ENCODE results near the gene SRXN1. TPM values are rescaled to one million over a fixed set of nuclear protein-coding genes. Genes with fewer than 3 reads are reported as not detected.

SRXN1 gene
- total RNA-seq, 2 experiments from 2014 or later: 1.2 to 1.4 TPM

GRCh38 chr20:637559-637958 lies 15.4 kb downstream of the SRXN1 start:
- peaks cover 24% of the 10 kb centered on the region for H3K27me3 Mint-ChIP-seq
- Histone ChIP-seq H3K4me3 (ENCODE audit: low read length) (no peak overlapping the region), H3K27ac (ENCODE audit: low read depth in 1 of 2, low read length in 2 of 2) (no peak overlapping the region), H3K4me1 (ENCODE audit: insufficient read depth, low read length) (peaks cover 2% of the 10 kb centered on the region), H3K36me3 (ENCODE audit: insufficient read depth, low read length) (no peaks in the 10 kb centered on the region), H3K27me3 (ENCODE audit: control insufficient read depth in 1 of 2, insufficient read depth in 2 of 2, low read length in 2 of 2) (peaks cover 0 to 8% of the 10 kb centered on the region in 2 experiments), H3K9me3 (ENCODE audit: control insufficient read depth in 1 of 2, insufficient read depth in 1 of 2, low read length in 2 of 2) (peaks cover 0 to 6% of the 10 kb centered on the region in 2 experiments)
- DNase-seq (no peak), ATAC-seq (ENCODE audit: poor library complexity) (no peak)
- no peak overlapping the region for H3K27ac Mint-ChIP-seq
- intact Hi-C loops (cut with DNase I, micrococcal nuclease): no loop called here
- POLR2A ChIA-PET: no interaction called here
- no peak overlapping the region for H3K4me3 Mint-ChIP-seq
- H3K9me3 Mint-ChIP-seq: no peaks in the 10 kb centered on the region
- no peaks in the 10 kb centered on the region for H3K36me3 Mint-ChIP-seq (ENCODE audit: low read depth)
- TF ChIP-seq CTCF (IDR thresholded peaks at IDR 0.05): no peak
- peaks cover 7% of the 10 kb centered on the region for H3K4me1 Mint-ChIP-seq (ENCODE audit: low read depth)
- CTCF ChIA-PET: no interaction called here

GRCh38 chr20:635893-636338 lies 17.1 kb downstream of the SRXN1 start:
- Histone ChIP-seq H3K27me3 (ENCODE audit: control insufficient read depth in 1 of 2, insufficient read depth in 2 of 2, low read length in 2 of 2) (peaks cover 0 to 7% of the 10 kb centered on the region in 2 experiments), H3K9me3 (ENCODE audit: control insufficient read depth in 1 of 2, insufficient read depth in 1 of 2, low read length in 2 of 2) (peaks cover 0 to 6% of the 10 kb centered on the region in 2 experiments), H3K27ac (ENCODE audit: low read depth in 1 of 2, low read length in 2 of 2) (no peak overlapping the region), H3K36me3 (ENCODE audit: insufficient read depth, low read length) (no peaks in the 10 kb centered on the region), H3K4me3 (ENCODE audit: low read length) (no peak overlapping the region), H3K4me1 (ENCODE audit: insufficient read depth, low read length) (no peaks in the 10 kb centered on the region)
- DNase-seq: no peak
- Mint-ChIP-seq H3K27me3 (peaks cover 26% of the 10 kb centered on the region), H3K4me1 (ENCODE audit: low read depth) (peaks cover under 1% of the 10 kb centered on the region), H3K27ac (no peak overlapping the region), H3K4me3 (no peak overlapping the region), H3K9me3 (no peaks in the 10 kb centered on the region), H3K36me3 (ENCODE audit: low read depth) (no peaks in the 10 kb centered on the region)
- TF ChIP-seq CTCF (IDR thresholded peaks at IDR 0.05): no peak
- ATAC-seq (ENCODE audit: poor library complexity): no peak
- intact Hi-C loops (cut with DNase I, micrococcal nuclease): no loop called here
- POLR2A ChIA-PET: no interaction called here
- CTCF ChIA-PET: no interaction called here

GRCh38 chr20:635028-635892 lies 17.7 kb downstream of the SRXN1 start:
- ATAC-seq (ENCODE audit: poor library complexity) (no peak), DNase-seq (no peak)
- ChIA-PET POLR2A (no interaction called here), CTCF (no interaction called here)
- no peaks in the 10 kb centered on the region for H3K4me1 Mint-ChIP-seq (ENCODE audit: low read depth)
- peaks cover 0 to 6% of the 10 kb centered on the region in 2 experiments for H3K9me3 ChIP-seq (ENCODE audit: control insufficient read depth in 1 of 2, insufficient read depth in 1 of 2, low read length in 2 of 2)
- no peak overlapping the region for H3K27ac Mint-ChIP-seq
- H3K4me3 Mint-ChIP-seq: no peak overlapping the region
- peaks cover 0 to 10% of the 10 kb centered on the region in 2 experiments for H3K27me3 ChIP-seq (ENCODE audit: control insufficient read depth in 1 of 2, insufficient read depth in 2 of 2, low read length in 2 of 2)
- H3K4me1 ChIP-seq (ENCODE audit: insufficient read depth, low read length): no peaks in the 10 kb centered on the region
- no peaks in the 10 kb centered on the region for H3K9me3 Mint-ChIP-seq
- H3K27ac ChIP-seq (ENCODE audit: low read depth in 1 of 2, low read length in 2 of 2): no peak overlapping the region
- peaks cover 30% of the 10 kb centered on the region for H3K27me3 Mint-ChIP-seq
- H3K36me3 Mint-ChIP-seq (ENCODE audit: low read depth): no peaks in the 10 kb centered on the region
- no peak for TF ChIP-seq CTCF (IDR thresholded peaks at IDR 0.05)
- intact Hi-C loops (cut with DNase I, micrococcal nuclease): no loop called here
- H3K36me3 ChIP-seq (ENCODE audit: insufficient read depth, low read length): no peaks in the 10 kb centered on the region
- H3K4me3 ChIP-seq (ENCODE audit: low read length): no peak overlapping the region

Measured in CD4-positive, alpha-beta T cell (primary cell).